Gastroesophageal sphincter (tissue), 4 donors: ENCODE data around the gene FABP1. TPM values are rescaled to one million over a fixed set of nuclear protein-coding genes. Genes with fewer than 3 reads are reported as not detected.

Experiments
- ATAC-seq: fragments of 150-250 bp; one replicate; pipeline ENCODE4 v1.9.1; 2016; ENCODE audit warnings: mild to moderate bottlenecking, moderate library complexity
- H3K27ac ChIP-seq, 4 donors: fragments of 200-600 bp; sonication (generic) in 3 of 4; 1 replicate in 3 of 4; 2 replicates in 1 of 4; pipeline ENCODE4 v1.5.1; 2016 to 2019
- H3K27me3 ChIP-seq: fragments of 200-600 bp; sonication (generic); one replicate; pipeline ENCODE4 v1.5.1; 2019
- H3K36me3 ChIP-seq, 2 donors: fragments of 200-600 bp; sonication (generic); one replicate each; pipeline ENCODE4 v1.5.1; 2019; ENCODE audit warnings: control low read depth in 1 of 2
- H3K4me1 ChIP-seq, 3 donors: fragments of 200-600 bp; sonication (generic); 1 replicate in 2 of 3; 2 replicates in 1 of 3; pipeline ENCODE4 v1.5.1; 2016 to 2019; ENCODE audit warnings: control low read depth in 2 of 3
- H3K4me3 ChIP-seq, 2 donors: fragments of 200-600 bp; sonication (generic); one replicate each; pipeline ENCODE4 v1.5.1; 2019; ENCODE audit warnings: mild to moderate bottlenecking in 1 of 2, moderate library complexity in 1 of 2
- H3K9me3 ChIP-seq, 3 donors: fragments of 200-600 bp; sonication (generic); one replicate each; pipeline ENCODE4 v1.5.1; 2017 to 2019; ENCODE audit warnings: control low read depth in 2 of 3
- CTCF ChIP-seq, 4 experiments: fragments of 200-600 bp in 2 of 4; fragments of 450-650 bp in 2 of 4; sonication (generic) in 1 of 4; IDR thresholded peaks; one replicate each; pipeline ENCODE4 v1.5.1; 2017 to 2019; ENCODE audit warnings: antibody characterized with exemption in 4 of 4, mild to moderate bottlenecking in 2 of 4, moderate library complexity in 2 of 4
- EP300 ChIP-seq: sonication (generic); formaldehyde crosslinking; IDR thresholded peaks from one replicate; pipeline ENCODE4 v1.6.1; 2017; ENCODE audit warnings: antibody characterized with exemption, mild to moderate bottlenecking
- POLR2A ChIP-seq, 2 donors: fragments of 450-650 bp; IDR thresholded peaks; one replicate each; pipeline ENCODE4 v1.6.1; 2017; ENCODE audit warnings: antibody characterized with exemption in 2 of 2, mild to moderate bottlenecking in 2 of 2, moderate library complexity in 1 of 2
- POLR2AphosphoS5 ChIP-seq: sonication (generic); formaldehyde crosslinking; IDR thresholded peaks from one replicate; pipeline ENCODE4 v1.6.1; 2017; ENCODE audit warnings: antibody characterized with exemption
- WGBS, 2 donors: methylation state at CpG; one replicate each; pipeline ENCODE4 v1.1.5; 2018; ENCODE audit warnings: low coverage in 1 of 2; 5-methylcytosine and 5-hydroxymethylcytosine counted together
- total RNA-seq, 4 donors: library from RNA; depleted of rRNA; stranded (reverse); fragments of >200 nt; gene quantifications; one replicate each; pipeline ENCODE4 v1.1.0, GENCODE V29; 2016

The FABP1 gene
- total RNA-seq, 4 donors from 2014 or later, result not detected

DNA sequence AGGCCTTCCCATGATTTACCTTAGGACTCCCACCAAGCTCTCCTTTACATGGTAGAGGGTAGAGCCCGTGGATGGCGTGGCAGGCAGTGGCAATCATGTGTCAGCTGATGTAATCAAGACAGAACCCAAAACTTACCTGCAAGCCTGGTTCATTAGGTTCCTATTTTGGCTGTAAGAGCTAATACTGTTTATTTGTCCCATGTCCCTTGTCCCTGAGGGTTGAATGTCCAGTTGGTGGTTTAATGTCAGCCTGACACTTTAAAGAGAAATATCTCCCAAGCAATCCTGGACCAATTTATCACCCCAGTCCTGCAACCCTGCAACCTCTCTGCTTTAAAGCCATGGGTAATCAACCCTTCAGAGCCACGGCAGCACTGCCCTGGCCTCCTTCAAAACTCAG lies 6.0 kb upstream of the FABP1 start:
- Histone ChIP-seq H3K9me3 (peaks cover 0 to 2% (median 0%) of the 10 kb centered on the region in 3 donors), H3K27ac (no peak overlapping the region), H3K36me3 (no peaks in the 10 kb centered on the region), H3K27me3 (no peaks in the 10 kb centered on the region), H3K4me1 (no peaks in the 10 kb centered on the region), H3K4me3 (no peak overlapping the region)
- no peak for ATAC-seq
- TF ChIP-seq POLR2A (IDR thresholded peaks at IDR 0.05) (no peak), POLR2AphosphoS5 (no peak), CTCF (IDR thresholded peaks at IDR 0.05) (no peak), EP300 (no peak)
- WGBS, 2 donors, result 80 to 92% methylated on average over 1 to 2 of the region's 3 CpGs

DNA sequence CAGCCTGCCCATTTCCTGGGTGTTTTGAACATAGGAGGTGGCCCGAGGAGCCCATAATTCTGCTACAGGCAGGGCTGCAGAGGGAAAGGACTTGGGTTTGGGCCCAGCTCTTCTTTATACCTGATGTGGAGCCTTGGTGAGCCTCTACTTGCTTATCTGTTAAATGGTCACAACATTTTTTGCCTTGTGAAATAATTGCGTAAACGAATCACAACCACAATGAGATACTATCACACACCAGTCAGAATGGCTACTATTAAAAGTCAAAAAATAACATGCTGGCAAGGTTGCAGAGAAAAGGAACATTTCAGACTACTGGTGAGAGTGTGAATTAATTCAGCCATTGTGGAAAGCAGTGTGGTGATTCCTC lies 4.1 kb upstream of the FABP1 start:
- 84 to 90% methylated on average over 2 of the region's 3 CpGs for WGBS, 2 donors
- Histone ChIP-seq H3K27ac (no peak overlapping the region), H3K27me3 (no peaks in the 10 kb centered on the region), H3K4me1 (no peaks in the 10 kb centered on the region), H3K36me3 (no peaks in the 10 kb centered on the region), H3K9me3 (no peaks in the 10 kb centered on the region), H3K4me3 (no peak overlapping the region)
- ATAC-seq, result no peak
- no peak for TF ChIP-seq POLR2A (IDR thresholded peaks at IDR 0.05)
- no peak for TF ChIP-seq POLR2AphosphoS5
- TF ChIP-seq CTCF (IDR thresholded peaks at IDR 0.05), result no peak
- no peak for TF ChIP-seq EP300

- H3K27ac ChIP-seq, result no peak overlapping the region
- no peaks in the 10 kb centered on the region for H3K36me3 ChIP-seq
- TF ChIP-seq EP300, result no peak
- no peak for TF ChIP-seq CTCF (IDR thresholded peaks at IDR 0.05)
- TF ChIP-seq POLR2AphosphoS5, result no peak
- no peak for TF ChIP-seq POLR2A (IDR thresholded peaks at IDR 0.05)
- H3K4me3 ChIP-seq, result no peak overlapping the region
- ATAC-seq, result no peak
- 86 to 87% methylated on average over 3 to 4 of the region's 9 CpGs for WGBS, 2 donors
- no peaks in the 10 kb centered on the region for H3K27me3 ChIP-seq
- H3K9me3 ChIP-seq, result no peaks in the 10 kb centered on the region
- H3K4me1 ChIP-seq, result no peaks in the 10 kb centered on the region
These were observed 3.5 kb upstream of the FABP1 start for GRCh38 chr2:88131201-88131998.

- no peak for TF ChIP-seq POLR2A (IDR thresholded peaks at IDR 0.05)
- TF ChIP-seq POLR2AphosphoS5, result no peak
- no peak for TF ChIP-seq EP300
- no peak for TF ChIP-seq CTCF (IDR thresholded peaks at IDR 0.05)
- no peaks in the 10 kb centered on the region for H3K9me3 ChIP-seq
- no peaks in the 10 kb centered on the region for H3K36me3 ChIP-seq
- no peak for ATAC-seq
- no peak overlapping the region for H3K4me3 ChIP-seq
- 95 to 100% methylated on average over 2 to 7 of the region's 7 CpGs for WGBS, 2 donors
- no peak overlapping the region for H3K27ac ChIP-seq
- no peaks in the 10 kb centered on the region for H3K4me1 ChIP-seq
- H3K27me3 ChIP-seq, result peaks cover 7% of the 10 kb centered on the region
These were observed 1.6 kb upstream of the FABP1 start for GRCh38 chr2:88129313-88129959.
